GM23338 (cell line): ENCODE measurements around the gene SFXN5. TPM values are rescaled to one million over a fixed set of nuclear protein-coding genes. Genes with fewer than 3 reads are reported as not detected.

Experiments used
- EZH2phosphoT487 ChIP-seq: fragments of 200-600 bp; sonication (generic); IDR thresholded peaks from one replicate; pipeline ENCODE4 v1.8.1; 2018; ENCODE audit warnings: antibody characterized with exemption; ENCODE audit not compliant: unreplicated experiment
- JUNB ChIP-seq: IDR thresholded peaks from one replicate; pipeline ENCODE4 v1.6.1; 2016; ENCODE audit warnings: antibody characterized with exemption; ENCODE audit not compliant: unreplicated experiment
- REST ChIP-seq: IDR thresholded peaks from one replicate; pipeline ENCODE4 v1.6.1; 2018; ENCODE audit warnings: antibody characterized with exemption; ENCODE audit not compliant: unreplicated experiment
- STAT1 ChIP-seq: IDR thresholded peaks from one replicate; pipeline ENCODE4 v1.6.1; 2016; ENCODE audit warnings: antibody characterized with exemption; ENCODE audit not compliant: unreplicated experiment
- ZNF114 ChIP-seq: fragments of 250-450 bp; sonication (Bioruptor Pico); IDR thresholded peaks from 2 replicates; pipeline ENCODE4 v1.5.0; 2020; ENCODE audit warnings: mild to moderate bottlenecking, moderate library complexity
- polyA plus RNA-seq: library from polyadenylated mRNA; unstranded; fragments of >200 nt; fragmentation: Nextera tagmentation; extraction: Ambion mirVana; gene quantifications from 2 replicates; pipeline ENCODE4 v1.2.1, GENCODE V29; 2016
- total RNA-seq: library from RNA; depleted of rRNA; stranded (reverse); fragments of >200 nt; shearing (Covaris generic); gene quantifications from 2 replicates; pipeline ENCODE4 v1.2.3, GENCODE V29; 2014
- TF ChIP-seq, protein P1 (sequence below): fragments of 250-450 bp; sonication (Bioruptor Pico); IDR thresholded peaks from 2 replicates; pipeline ENCODE4 v1.5.0; 2020; ENCODE audit warnings: mild to moderate bottlenecking, moderate library complexity

SFXN5 gene
- total and polyA plus RNA-seq, 2 experiments from 2014 or later, result 23.6 to 25.8 TPM

DNA sequence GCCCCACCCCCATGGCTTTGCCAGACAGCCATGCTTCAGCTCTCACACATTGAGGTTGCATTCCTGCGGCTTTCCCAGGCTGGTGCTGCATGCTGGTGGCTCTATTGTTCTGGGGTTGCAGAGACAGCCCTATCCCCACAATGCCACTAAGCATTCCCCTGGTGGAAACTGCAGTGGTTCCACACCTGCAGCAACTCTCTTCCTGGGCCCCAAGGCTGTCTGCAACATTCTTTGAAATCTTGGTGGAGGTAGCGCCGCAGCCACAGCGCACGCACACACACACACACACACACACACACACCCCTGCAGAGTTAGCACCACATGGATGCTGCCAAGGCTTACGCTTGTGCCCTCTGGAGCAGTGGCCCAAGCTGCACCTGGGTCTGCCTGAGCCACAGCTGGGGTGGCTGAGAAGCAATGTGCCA, 21.4 kb downstream of the SFXN5 start (continued):
- TF ChIP-seq, protein P1, sequence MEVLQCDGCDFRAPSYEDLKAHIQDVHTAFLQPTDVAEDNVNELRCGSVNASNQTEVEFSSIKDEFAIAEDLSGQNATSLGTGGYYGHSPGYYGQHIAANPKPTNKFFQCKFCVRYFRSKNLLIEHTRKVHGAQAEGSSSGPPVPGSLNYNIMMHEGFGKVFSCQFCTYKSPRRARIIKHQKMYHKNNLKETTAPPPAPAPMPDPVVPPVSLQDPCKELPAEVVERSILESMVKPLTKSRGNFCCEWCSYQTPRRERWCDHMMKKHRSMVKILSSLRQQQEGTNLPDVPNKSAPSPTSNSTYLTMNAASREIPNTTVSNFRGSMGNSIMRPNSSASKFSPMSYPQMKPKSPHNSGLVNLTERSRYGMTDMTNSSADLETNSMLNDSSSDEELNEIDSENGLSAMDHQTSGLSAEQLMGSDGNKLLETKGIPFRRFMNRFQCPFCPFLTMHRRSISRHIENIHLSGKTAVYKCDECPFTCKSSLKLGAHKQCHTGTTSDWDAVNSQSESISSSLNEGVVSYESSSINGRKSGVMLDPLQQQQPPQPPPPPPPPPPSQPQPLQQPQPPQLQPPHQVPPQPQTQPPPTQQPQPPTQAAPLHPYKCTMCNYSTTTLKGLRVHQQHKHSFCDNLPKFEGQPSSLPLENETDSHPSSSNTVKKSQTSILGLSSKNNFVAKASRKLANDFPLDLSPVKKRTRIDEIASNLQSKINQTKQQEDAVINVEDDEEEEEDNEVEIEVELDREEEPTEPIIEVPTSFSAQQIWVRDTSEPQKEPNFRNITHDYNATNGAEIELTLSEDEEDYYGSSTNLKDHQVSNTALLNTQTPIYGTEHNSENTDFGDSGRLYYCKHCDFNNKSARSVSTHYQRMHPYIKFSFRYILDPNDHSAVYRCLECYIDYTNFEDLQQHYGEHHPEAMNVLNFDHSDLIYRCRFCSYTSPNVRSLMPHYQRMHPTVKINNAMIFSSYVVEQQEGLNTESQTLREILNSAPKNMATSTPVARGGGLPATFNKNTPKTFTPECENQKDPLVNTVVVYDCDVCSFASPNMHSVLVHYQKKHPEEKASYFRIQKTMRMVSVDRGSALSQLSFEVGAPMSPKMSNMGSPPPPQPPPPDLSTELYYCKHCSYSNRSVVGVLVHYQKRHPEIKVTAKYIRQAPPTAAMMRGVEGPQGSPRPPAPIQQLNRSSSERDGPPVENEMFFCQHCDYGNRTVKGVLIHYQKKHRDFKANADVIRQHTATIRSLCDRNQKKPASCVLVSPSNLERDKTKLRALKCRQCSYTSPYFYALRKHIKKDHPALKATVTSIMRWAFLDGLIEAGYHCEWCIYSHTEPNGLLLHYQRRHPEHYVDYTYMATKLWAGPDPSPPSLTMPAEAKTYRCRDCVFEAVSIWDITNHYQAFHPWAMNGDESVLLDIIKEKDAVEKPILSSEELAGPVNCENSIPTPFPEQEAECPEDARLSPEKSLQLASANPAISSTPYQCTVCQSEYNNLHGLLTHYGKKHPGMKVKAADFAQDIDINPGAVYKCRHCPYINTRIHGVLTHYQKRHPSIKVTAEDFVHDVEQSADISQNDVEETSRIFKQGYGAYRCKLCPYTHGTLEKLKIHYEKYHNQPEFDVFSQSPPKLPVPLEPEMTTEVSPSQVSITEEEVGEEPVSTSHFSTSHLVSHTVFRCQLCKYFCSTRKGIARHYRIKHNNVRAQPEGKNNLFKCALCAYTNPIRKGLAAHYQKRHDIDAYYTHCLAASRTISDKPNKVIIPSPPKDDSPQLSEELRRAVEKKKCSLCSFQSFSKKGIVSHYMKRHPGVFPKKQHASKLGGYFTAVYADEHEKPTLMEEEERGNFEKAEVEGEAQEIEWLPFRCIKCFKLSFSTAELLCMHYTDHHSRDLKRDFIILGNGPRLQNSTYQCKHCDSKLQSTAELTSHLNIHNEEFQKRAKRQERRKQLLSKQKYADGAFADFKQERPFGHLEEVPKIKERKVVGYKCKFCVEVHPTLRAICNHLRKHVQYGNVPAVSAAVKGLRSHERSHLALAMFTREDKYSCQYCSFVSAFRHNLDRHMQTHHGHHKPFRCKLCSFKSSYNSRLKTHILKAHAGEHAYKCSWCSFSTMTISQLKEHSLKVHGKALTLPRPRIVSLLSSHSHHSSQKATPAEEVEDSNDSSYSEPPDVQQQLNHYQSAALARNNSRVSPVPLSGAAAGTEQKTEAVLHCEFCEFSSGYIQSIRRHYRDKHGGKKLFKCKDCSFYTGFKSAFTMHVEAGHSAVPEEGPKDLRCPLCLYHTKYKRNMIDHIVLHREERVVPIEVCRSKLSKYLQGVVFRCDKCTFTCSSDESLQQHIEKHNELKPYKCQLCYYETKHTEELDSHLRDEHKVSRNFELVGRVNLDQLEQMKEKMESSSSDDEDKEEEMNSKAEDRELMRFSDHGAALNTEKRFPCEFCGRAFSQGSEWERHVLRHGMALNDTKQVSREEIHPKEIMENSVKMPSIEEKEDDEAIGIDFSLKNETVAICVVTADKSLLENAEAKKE (CRISPR knock-in tag), result no peak
- no peak for TF ChIP-seq ZNF114 (CRISPR knock-in tag)
- no peak for TF ChIP-seq STAT1
- no peak for TF ChIP-seq REST
- no peak for TF ChIP-seq JUNB
- no peak for TF ChIP-seq EZH2phosphoT487
